Left lobe of liver (tissue), 2 donors: ENCODE data around the gene IL21R. TPM values are rescaled to one million over a fixed set of nuclear protein-coding genes. Genes with fewer than 3 reads are reported as not detected.
"Not testable (repeated sequence)": the region's sequence is repeated elsewhere in the genome, so short reads cannot be mapped to it uniquely, and the experiment has no call there.

Experiments
- ATAC-seq: fragments of 200-7000 bp; cut with Tn5 transposase; one replicate; pipeline ENCODE4 v1.9.1; 2020; ENCODE audit warnings: mild to moderate bottlenecking, moderate library complexity
- DNase-seq: peaks from one replicate; pipeline ENCODE4 v3.0.0-alpha.2; 2020; ENCODE audit warnings: low spot score
- total RNA-seq: library from RNA; stranded (reverse); gene quantifications from one replicate; pipeline ENCODE4 v1.2.1, GENCODE V29; 2021
- donor health status: DM: no; HTN: no; CAD: no; lungs with moderate emphysema.
- donor health status: DM: no; HTN: yes; CAD: no.

IL21R gene
- total RNA-seq, 1 donor from 2014 or later = 0.33 TPM

DNA sequence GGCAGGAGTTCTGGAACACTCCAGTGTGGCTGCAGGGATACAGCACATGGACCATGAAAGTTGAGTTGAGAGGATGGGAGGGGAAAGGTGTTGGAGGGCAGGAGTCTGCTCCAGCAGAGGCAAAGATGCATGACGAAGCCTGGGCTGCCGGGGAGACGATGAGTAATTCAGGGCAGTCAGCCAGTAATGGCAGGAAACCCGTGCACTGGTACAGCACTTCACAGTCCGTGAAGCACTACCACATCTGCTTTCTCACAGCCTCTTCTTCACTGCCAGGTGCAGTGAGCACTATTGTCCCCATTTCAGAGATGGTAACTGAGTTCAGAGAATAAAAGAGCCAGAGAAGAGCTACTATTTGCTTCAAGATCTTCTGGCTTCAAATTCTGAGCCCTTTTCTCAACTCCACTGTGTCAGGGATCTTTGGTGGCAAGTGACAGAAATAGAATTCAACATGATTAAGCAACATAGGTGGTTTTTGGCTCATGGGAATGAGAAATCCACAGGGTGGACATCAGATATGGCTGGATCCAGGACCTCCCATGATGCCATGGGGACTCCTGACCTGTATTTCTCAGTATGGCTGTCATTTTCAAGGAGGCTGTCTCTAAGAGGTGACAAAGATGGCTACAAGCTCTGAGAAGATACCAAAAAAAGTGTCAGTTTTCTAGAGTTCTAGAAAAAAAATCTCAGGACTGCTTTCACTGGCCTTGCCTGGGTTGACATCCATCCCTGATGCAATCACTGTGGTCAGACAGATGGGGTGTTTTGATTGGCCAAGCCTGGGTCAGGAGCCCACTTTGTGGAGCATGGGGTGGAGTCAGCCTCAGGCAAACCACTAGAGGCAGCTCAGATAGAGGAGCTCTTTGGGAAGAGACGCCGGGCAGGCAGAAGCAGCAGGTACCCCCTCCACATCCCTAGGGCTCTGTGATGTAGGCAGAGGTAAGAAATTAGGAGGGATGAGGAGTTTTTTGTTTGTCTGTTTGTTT lies 24.7 kb downstream of the IL21R start:
- ATAC-seq = no peak

GRCh38 chr16:27427538-27427937 lies 25.6 kb downstream of the IL21R start:
- peak; percentile 11 for DNase-seq
- ATAC-seq = no peak

More for the DNA sequence above, 24.7 kb downstream of the IL21R start:
- DNase-seq = peak; percentile 26

- ATAC-seq (peak; percentile 19), DNase-seq (peak; percentile 22)
These were observed 26.2 kb downstream of the IL21R start for GRCh38 chr16:27428026-27428785.

GRCh38 chr16:27429330-27429871 lies 27.4 kb downstream of the IL21R start:
- no peak for ATAC-seq

DNA sequence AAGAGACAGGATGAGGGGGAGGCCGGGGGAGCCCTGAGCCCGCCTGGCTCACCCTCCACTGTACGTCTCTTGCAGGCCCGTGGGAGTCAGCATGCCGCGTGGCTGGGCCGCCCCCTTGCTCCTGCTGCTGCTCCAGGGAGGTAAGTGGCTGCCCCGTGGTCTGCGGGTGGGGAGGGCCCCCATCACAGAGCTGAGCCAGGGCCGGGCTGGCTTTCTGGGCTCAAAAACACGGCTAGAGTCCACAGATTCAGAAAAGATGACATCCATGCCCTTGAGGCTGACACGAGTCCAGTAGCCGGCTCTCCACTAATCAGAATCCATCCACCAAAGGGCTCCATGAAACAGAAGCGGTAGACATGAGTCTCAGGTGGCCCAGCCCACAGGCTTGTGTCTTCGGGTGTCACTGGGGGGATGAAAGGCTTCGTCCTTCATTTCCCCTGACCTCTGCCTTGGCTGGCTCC lies 28.0 kb downstream of the IL21R start:
- no peak for ATAC-seq
- peak; percentile 33 for DNase-seq

More at GRCh38 chr16:27429330-27429871, 27.4 kb downstream of the IL21R start:
- DNase-seq = peak; percentile 18

DNA sequence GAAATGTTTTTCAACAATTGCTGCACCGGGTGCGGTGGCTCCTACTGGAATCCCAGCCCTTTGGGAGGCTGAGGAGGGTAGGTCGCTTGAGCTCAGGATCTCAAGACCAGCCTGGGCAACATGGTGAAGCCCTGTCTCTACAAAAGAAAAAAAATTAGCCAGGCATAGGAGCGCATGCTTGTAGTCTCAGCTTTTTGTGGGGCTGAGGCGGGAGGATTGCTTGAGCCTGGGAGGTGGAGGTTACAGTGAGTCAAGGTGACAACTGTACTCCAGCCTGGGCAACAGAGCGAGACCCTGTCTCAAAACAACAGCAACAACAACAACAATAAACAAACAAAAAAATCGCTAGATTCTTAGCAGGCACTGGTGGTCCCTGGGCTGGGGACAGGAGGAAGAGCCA lies 28.5 kb downstream of the IL21R start:
- peak; percentile 19 for DNase-seq
- ATAC-seq = no peak

DNA sequence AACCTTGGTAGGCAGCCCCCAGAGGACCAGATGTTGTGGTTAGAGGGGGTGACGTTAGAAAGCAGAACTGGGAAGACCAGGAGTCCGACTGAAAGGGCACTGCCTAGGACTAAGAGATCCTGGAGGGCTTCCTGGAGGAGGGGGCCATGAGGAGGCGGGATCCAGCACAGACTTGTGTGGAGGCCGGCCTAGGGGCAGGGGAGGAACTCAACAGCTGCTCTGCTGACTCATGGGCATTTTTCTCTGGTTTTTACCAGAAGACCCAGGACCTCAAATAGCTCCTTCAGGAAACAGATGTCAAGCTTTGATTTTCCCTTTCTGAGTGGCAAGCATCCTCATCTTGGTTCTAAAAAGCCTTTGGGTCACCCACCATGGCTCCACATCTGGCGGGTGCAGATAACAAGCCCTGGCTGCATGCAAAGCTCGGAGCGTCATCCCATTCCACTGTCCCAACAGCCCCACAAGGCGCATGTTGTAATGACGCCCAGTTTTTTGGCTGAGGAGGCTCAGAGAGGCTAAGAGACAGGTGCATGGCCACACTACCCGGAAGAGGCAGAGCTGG lies 29.0 kb downstream of the IL21R start:
- ATAC-seq (no peak), DNase-seq (peak; percentile 21)

- DNase-seq = peak; percentile 16
- ATAC-seq = no peak
These were observed 30.0 kb downstream of the IL21R start for GRCh38 chr16:27431773-27432532.

DNA sequence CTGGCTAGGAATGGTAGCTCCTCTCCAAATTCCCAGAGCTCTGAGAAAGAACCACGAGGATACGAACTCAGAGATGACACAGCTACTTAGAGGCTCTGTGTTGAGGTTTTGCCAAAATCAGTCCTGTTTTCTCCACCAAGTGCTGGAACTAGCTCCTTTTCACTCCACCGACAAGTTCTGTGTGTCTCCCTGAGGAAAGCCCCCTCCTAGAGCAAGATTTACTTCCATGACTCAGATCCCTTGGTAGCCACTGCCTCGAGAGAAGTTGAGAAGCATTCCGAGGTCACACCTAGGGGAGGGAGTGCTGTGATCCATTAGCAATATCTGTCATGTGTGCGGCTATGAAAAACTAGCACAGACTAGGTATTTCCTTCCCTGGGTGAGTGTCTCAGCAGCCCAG lies 30.6 kb downstream of the IL21R start:
- DNase-seq = no peak

DNA sequence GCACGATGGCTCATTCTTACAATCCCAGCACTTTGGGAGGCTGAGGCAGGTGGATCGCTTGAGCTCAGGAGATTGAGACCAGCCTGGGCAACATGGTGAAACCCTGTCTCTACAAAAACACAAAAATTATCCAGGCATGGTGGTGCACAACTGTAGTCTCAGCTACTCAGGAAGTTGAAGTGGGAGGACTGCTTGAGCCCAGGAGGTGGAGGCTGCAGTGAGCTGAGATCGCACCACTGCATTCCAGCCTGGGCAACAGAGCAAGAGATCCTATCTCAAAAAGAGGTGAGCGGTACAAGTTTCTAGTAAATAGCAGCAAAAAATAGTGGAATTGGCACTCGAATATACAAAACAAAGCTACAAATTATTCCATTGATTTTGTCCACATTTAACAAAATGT lies 31.2 kb downstream of the IL21R start:
- peak; percentile 1 for DNase-seq

More for the DNA sequence above, 30.6 kb downstream of the IL21R start:
- no peak for ATAC-seq

DNA sequence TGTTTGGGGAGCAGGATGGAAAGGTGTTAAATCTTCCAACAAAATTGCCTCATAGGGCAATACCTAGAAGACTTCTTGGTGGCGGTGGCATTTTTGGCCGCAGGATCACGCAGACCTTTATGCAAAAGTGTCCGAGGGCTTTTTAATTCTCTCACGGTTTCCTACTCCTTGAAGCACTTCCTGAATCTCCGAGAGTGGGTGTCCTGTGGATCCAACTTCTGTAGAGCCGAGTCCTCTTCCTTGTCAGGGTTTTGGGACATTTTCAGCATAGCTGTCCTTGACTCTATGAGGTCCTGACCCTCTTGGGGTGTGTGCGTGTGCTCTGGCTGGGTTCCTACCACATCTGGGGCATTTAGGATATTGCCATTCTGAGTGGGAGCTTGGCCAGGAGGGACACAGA lies 31.7 kb downstream of the IL21R start:
- no peak for DNase-seq
- no peak for ATAC-seq

More for the DNA sequence above, 31.2 kb downstream of the IL21R start:
- not testable (repeated sequence) for ATAC-seq

GRCh38 chr16:27434141-27435051 lies 32.4 kb downstream of the IL21R start:
- ATAC-seq (no peak), DNase-seq (peak; percentile 23)

DNA sequence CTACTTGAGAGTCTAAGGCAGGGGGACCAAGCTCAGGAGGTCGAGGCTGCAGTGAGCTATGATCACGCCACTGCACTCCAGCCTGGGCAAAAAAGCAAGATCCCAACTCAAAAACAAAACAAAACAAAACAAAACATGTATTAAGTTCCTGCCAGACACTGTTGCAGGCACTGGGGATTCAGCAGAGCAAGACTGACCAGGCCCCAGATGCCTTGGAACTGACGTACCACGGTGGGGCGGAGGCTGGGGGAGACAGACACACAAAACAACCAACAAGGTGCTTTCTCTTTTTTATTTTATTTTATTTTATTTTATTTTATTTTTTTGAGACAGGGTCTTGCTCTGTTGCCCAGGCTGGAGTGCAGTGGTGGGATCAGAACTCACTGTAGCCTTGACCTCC lies 33.2 kb downstream of the IL21R start:
- DNase-seq = peak; percentile 6
- ATAC-seq = not testable (repeated sequence)

- no peak for DNase-seq
- no peak for ATAC-seq
These were observed 34.1 kb downstream of the IL21R start for GRCh38 chr16:27436065-27436464.

- DNase-seq (peak; percentile 40), ATAC-seq (no peak)
These were observed 35.1 kb downstream of the IL21R start for GRCh38 chr16:27436921-27437650.

GRCh38 chr16:27437946-27438345 lies 36.0 kb downstream of the IL21R start:
- ATAC-seq (no peak), DNase-seq (peak; percentile 12)

- DNase-seq (no peak), ATAC-seq (no peak)
These were observed 37.5 kb downstream of the IL21R start for GRCh38 chr16:27439271-27440018.

DNA sequence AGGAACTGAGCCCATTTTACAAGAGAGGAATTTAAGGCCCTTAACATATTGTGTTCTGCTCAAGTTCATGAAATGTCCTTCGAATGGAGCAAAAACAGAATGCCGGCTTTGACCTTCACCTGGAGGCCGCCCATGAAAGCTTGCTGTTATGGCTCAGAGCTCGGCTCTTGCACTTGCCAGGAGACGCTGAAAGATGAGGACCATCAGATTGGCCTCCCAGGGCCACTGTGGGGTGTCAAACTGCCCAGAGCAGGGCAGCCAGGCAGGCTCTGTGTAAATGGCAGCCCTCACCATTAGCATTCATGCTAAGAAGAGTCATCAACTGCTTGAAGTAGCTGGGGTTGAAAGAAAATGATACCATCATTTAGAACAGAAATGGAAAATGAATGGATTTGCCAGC lies 39.3 kb downstream of the IL21R start:
- DNase-seq (no peak), ATAC-seq (no peak)
